ENCODE data around the gene PAPOLG.

- no peak for TF ChIP-seq POLR2A (IDR thresholded peaks at IDR 0.05; ENCODE audit: low read depth, low read length)
- TF ChIP-seq MXI1 (IDR thresholded peaks at IDR 0.05; ENCODE audit: borderline replicate concordance, low read depth, low read length) = no peak
- TF ChIP-seq, protein P1, sequence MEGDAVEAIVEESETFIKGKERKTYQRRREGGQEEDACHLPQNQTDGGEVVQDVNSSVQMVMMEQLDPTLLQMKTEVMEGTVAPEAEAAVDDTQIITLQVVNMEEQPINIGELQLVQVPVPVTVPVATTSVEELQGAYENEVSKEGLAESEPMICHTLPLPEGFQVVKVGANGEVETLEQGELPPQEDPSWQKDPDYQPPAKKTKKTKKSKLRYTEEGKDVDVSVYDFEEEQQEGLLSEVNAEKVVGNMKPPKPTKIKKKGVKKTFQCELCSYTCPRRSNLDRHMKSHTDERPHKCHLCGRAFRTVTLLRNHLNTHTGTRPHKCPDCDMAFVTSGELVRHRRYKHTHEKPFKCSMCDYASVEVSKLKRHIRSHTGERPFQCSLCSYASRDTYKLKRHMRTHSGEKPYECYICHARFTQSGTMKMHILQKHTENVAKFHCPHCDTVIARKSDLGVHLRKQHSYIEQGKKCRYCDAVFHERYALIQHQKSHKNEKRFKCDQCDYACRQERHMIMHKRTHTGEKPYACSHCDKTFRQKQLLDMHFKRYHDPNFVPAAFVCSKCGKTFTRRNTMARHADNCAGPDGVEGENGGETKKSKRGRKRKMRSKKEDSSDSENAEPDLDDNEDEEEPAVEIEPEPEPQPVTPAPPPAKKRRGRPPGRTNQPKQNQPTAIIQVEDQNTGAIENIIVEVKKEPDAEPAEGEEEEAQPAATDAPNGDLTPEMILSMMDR (conservative IDR thresholded peaks at IDR 0.05; ENCODE audit: low read depth, low read length) = no peak
- TF ChIP-seq RFX5 (IDR thresholded peaks at IDR 0.05; ENCODE audit: low read depth, low read length) = no peak
Observed at GRCh38 chr2:60819155-60819862, 63.2 kb downstream of the PAPOLG start.
